22Rv1 (cell line): ENCODE measurements around the gene DAB2.

Experiments used
- H3K27ac ChIP-seq: fragments of 450-650 bp; 2 replicates; pipeline ENCODE4 v1.5.1; 2017
- ZFX ChIP-seq: fragments of 450-650 bp; IDR thresholded peaks from 2 replicates; pipeline ENCODE4 v1.6.1; 2017; ENCODE audit warnings: antibody characterized with exemption, borderline replicate concordance
- TF ChIP-seq, protein P1 (sequence below): fragments of 450-650 bp; IDR thresholded peaks from 2 replicates; pipeline ENCODE4 v1.5.1; 2017; ENCODE audit warnings: mild to moderate bottlenecking

The DAB2 gene

DNA sequence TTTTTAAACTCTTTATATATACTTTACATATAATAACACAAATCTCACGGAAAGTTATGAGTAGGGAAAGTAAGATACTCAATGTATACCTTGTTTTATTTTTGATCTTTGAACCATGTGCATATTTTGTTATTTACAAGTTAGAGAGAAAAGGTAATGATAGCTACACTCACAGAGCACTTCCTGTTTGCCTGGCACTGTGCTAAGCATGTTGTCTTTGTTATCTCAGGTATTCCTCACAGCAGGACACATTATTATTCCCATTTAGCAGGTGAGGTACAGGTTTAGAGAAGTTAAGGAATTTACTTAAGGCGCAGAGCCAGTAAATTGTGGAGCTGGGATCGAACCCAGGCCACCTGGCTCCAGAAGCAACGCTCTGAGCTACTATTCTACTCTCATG is 63.5 kb downstream of the DAB2 start:
- H3K27ac ChIP-seq: no peak overlapping the region
- TF ChIP-seq, protein P1, sequence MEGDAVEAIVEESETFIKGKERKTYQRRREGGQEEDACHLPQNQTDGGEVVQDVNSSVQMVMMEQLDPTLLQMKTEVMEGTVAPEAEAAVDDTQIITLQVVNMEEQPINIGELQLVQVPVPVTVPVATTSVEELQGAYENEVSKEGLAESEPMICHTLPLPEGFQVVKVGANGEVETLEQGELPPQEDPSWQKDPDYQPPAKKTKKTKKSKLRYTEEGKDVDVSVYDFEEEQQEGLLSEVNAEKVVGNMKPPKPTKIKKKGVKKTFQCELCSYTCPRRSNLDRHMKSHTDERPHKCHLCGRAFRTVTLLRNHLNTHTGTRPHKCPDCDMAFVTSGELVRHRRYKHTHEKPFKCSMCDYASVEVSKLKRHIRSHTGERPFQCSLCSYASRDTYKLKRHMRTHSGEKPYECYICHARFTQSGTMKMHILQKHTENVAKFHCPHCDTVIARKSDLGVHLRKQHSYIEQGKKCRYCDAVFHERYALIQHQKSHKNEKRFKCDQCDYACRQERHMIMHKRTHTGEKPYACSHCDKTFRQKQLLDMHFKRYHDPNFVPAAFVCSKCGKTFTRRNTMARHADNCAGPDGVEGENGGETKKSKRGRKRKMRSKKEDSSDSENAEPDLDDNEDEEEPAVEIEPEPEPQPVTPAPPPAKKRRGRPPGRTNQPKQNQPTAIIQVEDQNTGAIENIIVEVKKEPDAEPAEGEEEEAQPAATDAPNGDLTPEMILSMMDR: no peak
- no peak for TF ChIP-seq ZFX

DNA sequence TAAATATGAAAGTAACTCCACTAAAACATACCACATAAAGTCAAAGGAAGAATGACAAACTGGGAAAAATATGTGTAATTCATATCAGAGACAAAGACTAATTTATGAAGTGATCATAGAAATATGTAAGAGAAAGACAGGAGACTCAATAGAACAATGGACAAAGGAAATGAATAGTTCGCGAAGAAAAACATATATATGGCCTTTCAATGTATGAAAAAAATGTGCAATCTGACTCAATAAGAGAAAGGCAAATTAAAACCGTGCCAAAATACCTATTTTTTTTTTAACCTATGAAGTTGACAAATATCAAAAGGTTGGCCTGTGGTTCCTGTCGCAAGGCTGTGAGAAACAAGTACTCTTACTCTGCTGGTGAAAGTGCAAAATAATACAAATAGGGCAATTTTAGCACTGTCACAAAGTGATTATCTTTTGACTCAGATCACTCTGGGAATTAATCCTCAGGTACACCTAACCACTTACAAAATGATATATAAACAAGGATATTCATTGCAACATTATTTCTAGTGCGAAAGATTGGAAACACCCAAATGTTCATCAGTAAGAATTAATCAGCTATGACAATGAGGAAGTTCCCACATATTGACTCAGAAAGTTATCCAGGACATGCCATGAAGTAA is 64.2 kb downstream of the DAB2 start:
- TF ChIP-seq ZFX: no peak
- TF ChIP-seq, protein P1: no peak
- no peak overlapping the region for H3K27ac ChIP-seq

DNA sequence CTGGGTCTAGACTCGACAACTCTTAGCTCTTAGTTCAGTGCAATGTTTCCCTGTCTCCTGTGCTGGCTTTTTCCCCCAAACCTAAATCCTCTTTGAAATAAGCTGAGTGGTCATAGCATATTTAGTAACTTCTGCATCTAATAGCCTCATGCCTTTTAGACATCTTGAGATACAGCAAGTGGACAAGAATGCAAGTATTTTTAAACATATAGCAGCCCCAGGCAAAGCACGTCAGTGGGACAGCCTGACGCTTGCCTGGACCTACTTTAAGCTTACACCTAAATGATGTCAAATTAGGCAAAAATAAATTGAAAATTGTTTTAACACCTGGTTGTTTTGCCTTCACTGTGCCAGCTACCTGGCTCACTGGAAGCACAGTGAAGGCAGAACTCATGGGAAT is 68.5 kb downstream of the DAB2 start:
- TF ChIP-seq, protein P1: no peak
- TF ChIP-seq ZFX: no peak
- no peak overlapping the region for H3K27ac ChIP-seq

- TF ChIP-seq, protein P1: no peak
- TF ChIP-seq ZFX: no peak
- no peak overlapping the region for H3K27ac ChIP-seq
Observed at GRCh38 chr5:39355324-39355723, 69.5 kb downstream of the DAB2 start.

DNA sequence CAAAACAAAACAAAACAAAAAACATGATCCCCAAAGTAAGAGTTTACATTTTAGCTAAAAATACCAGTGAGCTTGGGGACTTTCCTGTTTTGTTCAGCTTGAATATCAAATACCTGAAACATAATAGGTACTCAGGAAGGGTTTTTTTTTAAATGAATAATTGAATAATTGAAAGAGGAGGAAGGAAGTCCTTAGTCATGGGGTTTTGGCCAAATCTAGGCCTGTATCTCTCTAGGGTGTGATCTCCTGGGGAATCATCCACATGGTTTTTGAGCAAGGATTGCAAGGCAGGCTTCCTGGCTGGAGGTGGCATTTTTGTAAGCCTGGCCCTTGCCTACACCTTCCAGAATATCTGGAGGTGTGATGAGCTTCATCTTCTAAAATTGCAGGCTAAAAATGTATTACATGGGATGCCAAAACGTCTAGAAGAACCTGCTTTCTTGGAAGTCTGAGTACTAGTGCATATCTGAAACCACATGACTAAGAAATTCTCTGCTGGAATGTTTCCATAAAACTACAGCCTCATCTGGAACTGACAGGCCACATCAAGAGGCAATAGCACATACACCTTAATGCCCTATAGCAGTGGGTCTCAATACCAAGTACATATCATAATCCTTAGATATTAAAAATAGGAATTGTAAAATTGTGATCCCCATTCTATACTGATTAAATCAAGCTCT is 70.9 kb downstream of the DAB2 start:
- TF ChIP-seq ZFX: no peak
- TF ChIP-seq, protein P1: no peak
- no peak overlapping the region for H3K27ac ChIP-seq

GRCh38 chr5:39352951-39353350 is 71.8 kb downstream of the DAB2 start:
- H3K27ac ChIP-seq: no peak overlapping the region
- TF ChIP-seq ZFX: no peak
- TF ChIP-seq, protein P1: no peak

- no peak overlapping the region for H3K27ac ChIP-seq
- TF ChIP-seq ZFX: no peak
- TF ChIP-seq, protein P1: no peak
Observed at GRCh38 chr5:39352170-39352569, 72.6 kb downstream of the DAB2 start.
